SK-N-SH treated with all-trans-retinoic acid at 6 μM for 48 hours (cell line): ENCODE results near the gene SPATS2.

Source experiments
- ATAC-seq: fragments of 200-7000 bp; cut with Tn5 transposase; 3 replicates; pipeline ENCODE4 v1.9.1; 2020; ENCODE audit warnings: mild to moderate bottlenecking, moderate library complexity
- ARNTL ChIP-seq: fragments of 450-650 bp; formaldehyde crosslinking; IDR thresholded peaks from 2 replicates; pipeline ENCODE4 v1.5.0; 2020; ENCODE audit warnings: low read depth, mild to moderate bottlenecking, moderate library complexity, borderline replicate concordance
- BACH2 ChIP-seq: fragments of 250-450 bp; sonication (Bioruptor Pico); IDR thresholded peaks from 2 replicates; pipeline ENCODE4 v1.9.0; 2021; ENCODE audit warnings: mild to moderate bottlenecking, borderline replicate concordance
- ESRRG ChIP-seq: fragments of 250-450 bp; sonication (Bioruptor Pico); IDR thresholded peaks from 2 replicates; pipeline ENCODE4 v1.6.1; 2021; ENCODE audit warnings: mild to moderate bottlenecking
- GLIS3 ChIP-seq: fragments of 250-450 bp; sonication (Bioruptor Pico); IDR thresholded peaks from 2 replicates; pipeline ENCODE4 v1.5.0; 2020; ENCODE audit warnings: mild to moderate bottlenecking, moderate library complexity
- ISL1 ChIP-seq: fragments of 250-450 bp; sonication (Bioruptor Pico); IDR thresholded peaks from 2 replicates; pipeline ENCODE4 v2.1.2; 2022; ENCODE audit warnings: mild to moderate bottlenecking, moderate library complexity
- PPARA ChIP-seq: fragments of 250-450 bp; sonication (Bioruptor Pico); IDR thresholded peaks from 2 replicates; pipeline ENCODE4 v1.5.0; 2020; ENCODE audit warnings: mild to moderate bottlenecking, borderline replicate concordance
- RARB ChIP-seq: fragments of 250-450 bp; sonication (Bioruptor Pico); IDR thresholded peaks from 2 replicates; pipeline ENCODE4 v1.8.0; 2021; ENCODE audit warnings: mild to moderate bottlenecking, moderate library complexity
- SNAI2 ChIP-seq: fragments of 250-450 bp; sonication (Bioruptor Pico); IDR thresholded peaks from 2 replicates; pipeline ENCODE4 v1.5.0; 2020; ENCODE audit warnings: mild to moderate bottlenecking, moderate library complexity
- TCF4 ChIP-seq: fragments of 250-450 bp; sonication (Bioruptor Pico); IDR thresholded peaks from 2 replicates; pipeline ENCODE4 v1.8.0; 2021; ENCODE audit warnings: mild to moderate bottlenecking, moderate library complexity, borderline replicate concordance
- TOX ChIP-seq: fragments of 250-450 bp; sonication (Bioruptor Pico); IDR thresholded peaks from 2 replicates; pipeline ENCODE4 v1.8.0; 2021; ENCODE audit warnings: mild to moderate bottlenecking, moderate library complexity, borderline replicate concordance
- ZC3H10 ChIP-seq: fragments of 250-450 bp; sonication (Bioruptor Pico); IDR thresholded peaks from 2 replicates; pipeline ENCODE4 v1.5.1; 2021; ENCODE audit warnings: mild to moderate bottlenecking, moderate library complexity
- ZFP3 ChIP-seq: fragments of 250-450 bp; sonication (Bioruptor Pico); IDR thresholded peaks from 2 replicates; pipeline ENCODE4 v1.5.0; 2020; ENCODE audit warnings: mild to moderate bottlenecking, moderate library complexity
- ZFP30 ChIP-seq: fragments of 450-650 bp; formaldehyde crosslinking; IDR thresholded peaks from 2 replicates; pipeline ENCODE4 v1.5.0; 2022; ENCODE audit warnings: mild to moderate bottlenecking, moderate library complexity
- ZNF565 ChIP-seq: fragments of 450-650 bp; formaldehyde crosslinking; conservative IDR thresholded peaks from 2 replicates; pipeline ENCODE4 v1.5.0; 2020; ENCODE audit warnings: low read depth, mild to moderate bottlenecking, moderate library complexity
- ZNF70 ChIP-seq: fragments of 450-650 bp; formaldehyde crosslinking; IDR thresholded peaks from 2 replicates; pipeline ENCODE4 v1.5.0; 2020; ENCODE audit warnings: mild to moderate bottlenecking, moderate library complexity
- ZNF8 ChIP-seq: fragments of 450-650 bp; formaldehyde crosslinking; IDR thresholded peaks from 2 replicates; pipeline ENCODE4 v1.5.0; 2020; ENCODE audit warnings: mild to moderate bottlenecking, moderate library complexity
- TF ChIP-seq, protein P1 (sequence below): fragments of 250-450 bp; sonication (Bioruptor Pico); IDR thresholded peaks from 2 replicates; pipeline ENCODE4 v1.5.1; 2020; ENCODE audit warnings: low read depth, mild to moderate bottlenecking, moderate library complexity
- TF ChIP-seq, protein P2 (sequence below): fragments of 250-450 bp; sonication (Bioruptor Pico); IDR thresholded peaks from 2 replicates; pipeline ENCODE4 v1.8.0; 2021; ENCODE audit warnings: low read depth, mild to moderate bottlenecking, moderate library complexity, borderline replicate concordance
- TF ChIP-seq, protein P3 (sequence below): fragments of 250-450 bp; sonication (Bioruptor Pico); IDR thresholded peaks from 2 replicates; pipeline ENCODE4 v1.5.1; 2021; ENCODE audit warnings: mild to moderate bottlenecking, moderate library complexity
- TF ChIP-seq, protein P4 (sequence below): fragments of 250-450 bp; sonication (Bioruptor Pico); IDR thresholded peaks from 2 replicates; pipeline ENCODE4 v1.5.0; 2020; ENCODE audit warnings: mild to moderate bottlenecking, moderate library complexity
- TF ChIP-seq, protein P5 (sequence below): fragments of 250-450 bp; sonication (Bioruptor Pico); IDR thresholded peaks from 2 replicates; pipeline ENCODE4 v1.8.0; 2020; ENCODE audit warnings: mild to moderate bottlenecking, moderate library complexity, borderline replicate concordance

SPATS2 gene

DNA sequence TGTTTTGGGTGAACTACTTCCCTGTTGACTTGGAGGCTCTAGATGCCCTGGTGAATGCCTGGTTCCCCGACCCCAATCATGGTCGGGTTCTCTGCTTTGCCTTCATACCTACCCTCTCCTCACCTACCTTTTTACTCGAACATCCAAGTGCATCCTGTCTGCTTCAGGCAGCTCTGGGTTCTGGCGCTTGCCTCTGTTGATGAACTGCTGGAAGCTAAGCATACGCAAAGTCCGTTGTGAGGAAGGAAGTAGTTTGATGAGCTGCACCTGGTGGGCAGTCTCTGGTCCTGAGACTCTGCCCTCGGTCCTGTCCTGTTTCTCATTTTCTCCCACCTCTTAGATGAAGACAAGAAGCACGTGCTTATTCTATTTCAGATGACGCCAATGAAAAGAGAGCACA, 185.2 kb downstream of the SPATS2 start:
- TF ChIP-seq, protein P1, sequence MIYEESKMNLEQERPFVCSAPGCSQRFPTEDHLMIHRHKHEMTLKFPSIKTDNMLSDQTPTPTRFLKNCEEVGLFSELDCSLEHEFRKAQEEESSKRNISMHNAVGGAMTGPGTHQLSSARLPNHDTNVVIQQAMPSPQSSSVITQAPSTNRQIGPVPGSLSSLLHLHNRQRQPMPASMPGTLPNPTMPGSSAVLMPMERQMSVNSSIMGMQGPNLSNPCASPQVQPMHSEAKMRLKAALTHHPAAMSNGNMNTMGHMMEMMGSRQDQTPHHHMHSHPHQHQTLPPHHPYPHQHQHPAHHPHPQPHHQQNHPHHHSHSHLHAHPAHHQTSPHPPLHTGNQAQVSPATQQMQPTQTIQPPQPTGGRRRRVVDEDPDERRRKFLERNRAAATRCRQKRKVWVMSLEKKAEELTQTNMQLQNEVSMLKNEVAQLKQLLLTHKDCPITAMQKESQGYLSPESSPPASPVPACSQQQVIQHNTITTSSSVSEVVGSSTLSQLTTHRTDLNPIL (CRISPR knock-in tag), result no peak
- TF ChIP-seq PPARA (CRISPR knock-in tag), result no peak
- TF ChIP-seq TOX (CRISPR knock-in tag), result no peak
- no peak for TF ChIP-seq ZFP30 (CRISPR knock-in tag)
- no peak for TF ChIP-seq ISL1 (CRISPR knock-in tag)
- no peak for TF ChIP-seq ZNF565 (CRISPR knock-in tag)
- TF ChIP-seq GLIS3, result no peak
- TF ChIP-seq ZNF8 (CRISPR knock-in tag), result no peak
- TF ChIP-seq ZFP3 (CRISPR knock-in tag), result no peak
- TF ChIP-seq ARNTL (CRISPR knock-in tag), result no peak
- no peak for TF ChIP-seq ZNF70 (CRISPR knock-in tag)
- no peak for TF ChIP-seq ESRRG
- TF ChIP-seq RARB (CRISPR knock-in tag), result no peak
- TF ChIP-seq SNAI2 (CRISPR knock-in tag), result no peak
- no peak for ATAC-seq

DNA sequence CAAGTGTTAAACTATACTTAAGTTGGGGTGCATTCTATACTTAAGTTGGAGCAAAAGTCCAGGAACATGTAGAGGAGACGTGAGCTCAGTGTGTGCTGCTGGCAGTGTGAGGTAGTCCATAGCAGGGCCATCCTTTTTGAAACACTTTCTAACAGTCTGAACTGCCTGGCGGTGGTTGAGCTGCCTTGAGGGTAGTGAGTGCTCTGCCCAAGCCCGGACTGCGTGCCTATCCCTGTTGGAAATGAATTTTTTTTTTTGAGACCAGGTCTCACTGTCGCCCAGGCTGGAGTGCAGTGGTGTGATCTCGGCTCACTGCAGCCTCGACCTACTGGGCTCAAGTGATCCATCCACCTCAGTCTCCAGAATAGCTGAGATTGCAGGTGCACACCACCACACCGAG, 185.6 kb downstream of the SPATS2 start:
- TF ChIP-seq ZFP3 (CRISPR knock-in tag) (no peak), TCF4 (CRISPR knock-in tag) (no peak), GLIS3 (no peak), ZC3H10 (CRISPR knock-in tag) (no peak), PPARA (CRISPR knock-in tag) (no peak), RARB (CRISPR knock-in tag) (no peak), BACH2 (CRISPR knock-in tag) (no peak), ZNF565 (CRISPR knock-in tag) (no peak), ISL1 (CRISPR knock-in tag) (no peak), ZFP30 (CRISPR knock-in tag) (no peak), ZNF8 (CRISPR knock-in tag) (no peak)
- TF ChIP-seq, protein P2, sequence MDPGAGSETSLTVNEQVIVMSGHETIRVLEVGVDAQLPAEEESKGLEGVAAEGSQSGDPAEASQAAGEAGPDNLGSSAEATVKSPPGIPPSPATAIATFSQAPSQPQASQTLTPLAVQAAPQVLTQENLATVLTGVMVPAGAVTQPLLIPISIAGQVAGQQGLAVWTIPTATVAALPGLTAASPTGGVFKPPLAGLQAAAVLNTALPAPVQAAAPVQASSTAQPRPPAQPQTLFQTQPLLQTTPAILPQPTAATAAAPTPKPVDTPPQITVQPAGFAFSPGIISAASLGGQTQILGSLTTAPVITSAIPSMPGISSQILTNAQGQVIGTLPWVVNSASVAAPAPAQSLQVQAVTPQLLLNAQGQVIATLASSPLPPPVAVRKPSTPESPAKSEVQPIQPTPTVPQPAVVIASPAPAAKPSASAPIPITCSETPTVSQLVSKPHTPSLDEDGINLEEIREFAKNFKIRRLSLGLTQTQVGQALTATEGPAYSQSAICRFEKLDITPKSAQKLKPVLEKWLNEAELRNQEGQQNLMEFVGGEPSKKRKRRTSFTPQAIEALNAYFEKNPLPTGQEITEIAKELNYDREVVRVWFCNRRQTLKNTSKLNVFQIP (CRISPR knock-in tag), result no peak
- TF ChIP-seq, protein P3, sequence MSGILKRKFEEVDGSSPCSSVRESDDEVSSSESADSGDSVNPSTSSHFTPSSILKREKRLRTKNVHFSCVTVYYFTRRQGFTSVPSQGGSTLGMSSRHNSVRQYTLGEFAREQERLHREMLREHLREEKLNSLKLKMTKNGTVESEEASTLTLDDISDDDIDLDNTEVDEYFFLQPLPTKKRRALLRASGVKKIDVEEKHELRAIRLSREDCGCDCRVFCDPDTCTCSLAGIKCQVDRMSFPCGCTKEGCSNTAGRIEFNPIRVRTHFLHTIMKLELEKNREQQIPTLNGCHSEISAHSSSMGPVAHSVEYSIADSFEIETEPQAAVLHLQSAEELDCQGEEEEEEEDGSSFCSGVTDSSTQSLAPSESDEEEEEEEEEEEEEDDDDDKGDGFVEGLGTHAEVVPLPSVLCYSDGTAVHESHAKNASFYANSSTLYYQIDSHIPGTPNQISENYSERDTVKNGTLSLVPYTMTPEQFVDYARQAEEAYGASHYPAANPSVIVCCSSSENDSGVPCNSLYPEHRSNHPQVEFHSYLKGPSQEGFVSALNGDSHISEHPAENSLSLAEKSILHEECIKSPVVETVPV, result no peak
- TF ChIP-seq, protein P4, sequence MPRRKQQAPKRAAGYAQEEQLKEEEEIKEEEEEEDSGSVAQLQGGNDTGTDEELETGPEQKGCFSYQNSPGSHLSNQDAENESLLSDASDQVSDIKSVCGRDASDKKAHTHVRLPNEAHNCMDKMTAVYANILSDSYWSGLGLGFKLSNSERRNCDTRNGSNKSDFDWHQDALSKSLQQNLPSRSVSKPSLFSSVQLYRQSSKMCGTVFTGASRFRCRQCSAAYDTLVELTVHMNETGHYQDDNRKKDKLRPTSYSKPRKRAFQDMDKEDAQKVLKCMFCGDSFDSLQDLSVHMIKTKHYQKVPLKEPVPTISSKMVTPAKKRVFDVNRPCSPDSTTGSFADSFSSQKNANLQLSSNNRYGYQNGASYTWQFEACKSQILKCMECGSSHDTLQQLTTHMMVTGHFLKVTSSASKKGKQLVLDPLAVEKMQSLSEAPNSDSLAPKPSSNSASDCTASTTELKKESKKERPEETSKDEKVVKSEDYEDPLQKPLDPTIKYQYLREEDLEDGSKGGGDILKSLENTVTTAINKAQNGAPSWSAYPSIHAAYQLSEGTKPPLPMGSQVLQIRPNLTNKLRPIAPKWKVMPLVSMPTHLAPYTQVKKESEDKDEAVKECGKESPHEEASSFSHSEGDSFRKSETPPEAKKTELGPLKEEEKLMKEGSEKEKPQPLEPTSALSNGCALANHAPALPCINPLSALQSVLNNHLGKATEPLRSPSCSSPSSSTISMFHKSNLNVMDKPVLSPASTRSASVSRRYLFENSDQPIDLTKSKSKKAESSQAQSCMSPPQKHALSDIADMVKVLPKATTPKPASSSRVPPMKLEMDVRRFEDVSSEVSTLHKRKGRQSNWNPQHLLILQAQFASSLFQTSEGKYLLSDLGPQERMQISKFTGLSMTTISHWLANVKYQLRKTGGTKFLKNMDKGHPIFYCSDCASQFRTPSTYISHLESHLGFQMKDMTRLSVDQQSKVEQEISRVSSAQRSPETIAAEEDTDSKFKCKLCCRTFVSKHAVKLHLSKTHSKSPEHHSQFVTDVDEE, result no peak
- TF ChIP-seq, protein P5, sequence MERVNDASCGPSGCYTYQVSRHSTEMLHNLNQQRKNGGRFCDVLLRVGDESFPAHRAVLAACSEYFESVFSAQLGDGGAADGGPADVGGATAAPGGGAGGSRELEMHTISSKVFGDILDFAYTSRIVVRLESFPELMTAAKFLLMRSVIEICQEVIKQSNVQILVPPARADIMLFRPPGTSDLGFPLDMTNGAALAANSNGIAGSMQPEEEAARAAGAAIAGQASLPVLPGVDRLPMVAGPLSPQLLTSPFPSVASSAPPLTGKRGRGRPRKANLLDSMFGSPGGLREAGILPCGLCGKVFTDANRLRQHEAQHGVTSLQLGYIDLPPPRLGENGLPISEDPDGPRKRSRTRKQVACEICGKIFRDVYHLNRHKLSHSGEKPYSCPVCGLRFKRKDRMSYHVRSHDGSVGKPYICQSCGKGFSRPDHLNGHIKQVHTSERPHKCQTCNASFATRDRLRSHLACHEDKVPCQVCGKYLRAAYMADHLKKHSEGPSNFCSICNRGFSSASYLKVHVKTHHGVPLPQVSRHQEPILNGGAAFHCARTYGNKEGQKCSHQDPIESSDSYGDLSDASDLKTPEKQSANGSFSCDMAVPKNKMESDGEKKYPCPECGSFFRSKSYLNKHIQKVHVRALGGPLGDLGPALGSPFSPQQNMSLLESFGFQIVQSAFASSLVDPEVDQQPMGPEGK (CRISPR knock-in tag), result no peak

DNA sequence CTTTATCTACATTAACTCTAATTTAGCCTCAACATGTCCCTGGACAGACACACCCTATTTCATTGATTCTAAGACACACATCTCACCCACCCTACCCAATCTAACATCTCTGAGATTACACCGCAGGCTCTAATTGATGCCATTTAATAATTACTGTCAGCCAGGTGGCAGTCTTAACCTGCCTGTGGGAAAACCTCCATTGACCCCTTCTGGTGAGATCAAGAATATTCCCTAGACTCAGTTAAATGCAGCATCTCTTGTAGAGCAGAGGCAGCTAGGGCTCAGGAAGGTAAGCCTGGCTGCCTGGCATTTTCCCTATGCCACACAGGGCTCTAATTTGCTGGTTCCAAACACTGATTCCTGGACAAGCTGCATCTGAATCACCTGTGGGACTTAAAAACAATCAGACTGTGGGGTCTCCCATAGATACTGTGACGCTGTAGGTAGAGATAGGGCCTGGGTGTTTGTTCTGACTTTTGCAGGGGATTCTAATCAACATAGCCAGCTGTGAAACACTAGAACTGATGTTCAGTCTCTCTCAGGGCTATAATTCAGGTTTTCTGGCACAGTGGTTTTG, 186.3 kb downstream of the SPATS2 start:
- ATAC-seq, result peak; percentile 68
- TF ChIP-seq GLIS3, result no peak
- TF ChIP-seq ZC3H10 (CRISPR knock-in tag), result no peak
- TF ChIP-seq, protein P2 (CRISPR knock-in tag), result no peak
- TF ChIP-seq TOX (CRISPR knock-in tag), result no peak
- TF ChIP-seq, protein P4, result no peak
- TF ChIP-seq RARB (CRISPR knock-in tag), result no peak
- TF ChIP-seq, protein P3, result no peak
- no peak for TF ChIP-seq ARNTL (CRISPR knock-in tag)
- TF ChIP-seq BACH2 (CRISPR knock-in tag), result no peak

More for the DNA sequence above, 185.6 kb downstream of the SPATS2 start:
- ATAC-seq, result no peak
